Ascending aorta (tissue), 2 donors: Measurements from ENCODE around the gene PRKD1. TPM values are rescaled to one million over a fixed set of nuclear protein-coding genes. Genes with fewer than 3 reads are reported as not detected.

Experiments used
- DNase-seq, 2 donors: peaks; one replicate each; pipeline ENCODE4 v3.0.0-alpha.2; 2019; ENCODE audit warnings: low spot score in 2 of 2
- H3K27ac ChIP-seq, 2 donors: fragments of 200-600 bp; sonication (generic); one replicate each; pipeline ENCODE4 v1.5.1; 2016 to 2017; ENCODE audit warnings: mild to moderate bottlenecking in 1 of 2
- H3K27me3 ChIP-seq: fragments of 200-600 bp; sonication (generic); one replicate; pipeline ENCODE4 v1.5.1; 2017
- H3K36me3 ChIP-seq, 2 donors: fragments of 200-600 bp; sonication (generic); one replicate each; pipeline ENCODE4 v1.5.1; 2016
- H3K4me1 ChIP-seq, 2 donors: fragments of 200-600 bp; sonication (generic); one replicate each; pipeline ENCODE4 v1.5.1; 2016 to 2017; ENCODE audit warnings: mild to moderate bottlenecking in 1 of 2
- H3K4me3 ChIP-seq, 2 donors: fragments of 200-600 bp; sonication (generic); one replicate each; pipeline ENCODE4 v1.5.1; 2016 to 2017; ENCODE audit warnings: mild to moderate bottlenecking in 1 of 2
- H3K9me3 ChIP-seq, 2 donors: fragments of 200-600 bp; sonication (generic); one replicate each; pipeline ENCODE4 v1.5.1; 2016
- intact Hi-C: fragments of 100-400 bp; cut with DNase I; formaldehyde crosslinking; loops from one replicate; pipeline ENCODE4 v1.15.1; 2023
- total RNA-seq: library from RNA; depleted of rRNA; stranded (reverse); fragments of >200 nt; gene quantifications from one replicate; pipeline ENCODE4 v1.1.0, GENCODE V29; 2016
- TF ChIP-seq, protein P1 (sequence below), 3 experiments: fragments of 200-600 bp in 2 of 3; fragments of 450-650 bp in 1 of 3; sonication (generic) in 2 of 3; IDR thresholded peaks; one replicate each; pipeline ENCODE4 v1.5.1; 2016 to 2019; ENCODE audit warnings: antibody characterized with exemption in 3 of 3, mild to moderate bottlenecking in 1 of 3, moderate library complexity in 1 of 3

The PRKD1 gene
- total RNA-seq, 1 donor from 2014 or later: 34.6 TPM

DNA sequence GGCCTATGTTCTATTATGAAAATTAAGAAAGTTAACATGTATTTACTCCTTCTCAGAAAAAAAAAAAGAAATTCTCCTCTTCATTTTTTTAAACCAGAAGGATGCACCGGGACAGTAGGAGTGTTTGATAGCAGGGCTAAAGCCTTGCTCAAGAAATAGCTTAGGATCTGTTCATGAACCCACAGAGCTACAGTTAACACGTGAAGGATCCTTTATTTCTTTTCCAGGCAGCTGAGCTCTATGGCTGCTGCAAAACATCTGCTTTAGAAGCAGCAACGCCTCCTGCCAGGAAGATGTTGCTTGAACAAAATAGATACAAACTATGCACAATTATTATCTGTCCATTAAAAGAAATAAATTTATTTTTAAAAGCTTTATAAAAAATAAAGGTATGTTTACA is 254.8 kb downstream of the PRKD1 start:
- H3K27ac ChIP-seq: no peak overlapping the region
- no peaks in the 10 kb centered on the region for H3K27me3 ChIP-seq
- no peaks in the 10 kb centered on the region for H3K36me3 ChIP-seq
- H3K4me3 ChIP-seq: no peak overlapping the region
- intact Hi-C loops: no loop called here
- no peak for DNase-seq
- peaks cover 0 to 15% of the 10 kb centered on the region in 2 donors for H3K4me1 ChIP-seq
- TF ChIP-seq, protein P1, sequence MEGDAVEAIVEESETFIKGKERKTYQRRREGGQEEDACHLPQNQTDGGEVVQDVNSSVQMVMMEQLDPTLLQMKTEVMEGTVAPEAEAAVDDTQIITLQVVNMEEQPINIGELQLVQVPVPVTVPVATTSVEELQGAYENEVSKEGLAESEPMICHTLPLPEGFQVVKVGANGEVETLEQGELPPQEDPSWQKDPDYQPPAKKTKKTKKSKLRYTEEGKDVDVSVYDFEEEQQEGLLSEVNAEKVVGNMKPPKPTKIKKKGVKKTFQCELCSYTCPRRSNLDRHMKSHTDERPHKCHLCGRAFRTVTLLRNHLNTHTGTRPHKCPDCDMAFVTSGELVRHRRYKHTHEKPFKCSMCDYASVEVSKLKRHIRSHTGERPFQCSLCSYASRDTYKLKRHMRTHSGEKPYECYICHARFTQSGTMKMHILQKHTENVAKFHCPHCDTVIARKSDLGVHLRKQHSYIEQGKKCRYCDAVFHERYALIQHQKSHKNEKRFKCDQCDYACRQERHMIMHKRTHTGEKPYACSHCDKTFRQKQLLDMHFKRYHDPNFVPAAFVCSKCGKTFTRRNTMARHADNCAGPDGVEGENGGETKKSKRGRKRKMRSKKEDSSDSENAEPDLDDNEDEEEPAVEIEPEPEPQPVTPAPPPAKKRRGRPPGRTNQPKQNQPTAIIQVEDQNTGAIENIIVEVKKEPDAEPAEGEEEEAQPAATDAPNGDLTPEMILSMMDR (IDR thresholded peaks at IDR 0.05): no peak
- H3K9me3 ChIP-seq: no peaks in the 10 kb centered on the region

DNA sequence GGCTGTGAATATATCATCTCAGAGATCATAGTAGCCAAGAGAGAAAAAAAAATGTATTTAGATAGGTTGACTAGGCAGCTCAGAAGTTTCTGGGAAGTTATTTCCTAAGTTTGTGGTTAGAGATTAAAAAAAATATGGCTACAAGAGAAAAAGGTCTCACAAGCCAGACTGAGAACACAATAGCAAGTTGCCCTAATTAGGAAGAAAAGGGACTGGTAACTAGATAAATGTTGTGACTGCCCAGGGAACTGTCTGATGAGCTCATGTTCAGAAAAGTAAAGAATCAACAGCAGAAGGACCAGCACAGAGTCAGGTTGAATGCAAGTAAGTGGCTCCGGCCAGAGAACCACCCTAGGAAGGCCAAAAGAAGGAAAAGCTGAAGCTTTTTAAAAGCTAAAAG is 256.6 kb downstream of the PRKD1 start:
- TF ChIP-seq, protein P1 (IDR thresholded peaks at IDR 0.05): no peak
- Histone ChIP-seq H3K9me3 (no peaks in the 10 kb centered on the region), H3K4me3 (no peak overlapping the region), H3K36me3 (no peaks in the 10 kb centered on the region), H3K4me1 (peaks cover 0 to 15% of the 10 kb centered on the region in 2 donors), H3K27ac (peak overlapping the region; percentile 75 to 76), H3K27me3 (no peaks in the 10 kb centered on the region)
- DNase-seq: no peak
- intact Hi-C loops: no loop called here

DNA sequence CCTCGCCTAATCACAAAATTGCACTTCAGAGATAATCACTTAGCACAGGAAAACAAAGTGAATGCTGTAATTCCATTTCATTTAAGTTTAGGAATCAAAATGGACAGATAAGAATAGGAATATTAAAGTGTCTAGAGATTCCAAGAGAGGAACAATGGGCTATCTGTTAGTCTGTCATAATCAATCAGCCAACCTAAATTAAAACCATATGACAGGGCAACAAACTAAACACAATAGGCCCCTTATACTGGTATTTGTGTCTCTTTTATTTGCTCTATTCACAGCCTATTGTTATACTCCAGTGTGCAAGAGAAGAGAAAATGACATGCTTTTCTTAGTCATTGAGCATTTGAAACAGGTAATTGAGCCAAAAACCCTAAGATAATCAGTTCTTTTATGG is 259.4 kb downstream of the PRKD1 start:
- no peaks in the 10 kb centered on the region for H3K27me3 ChIP-seq
- H3K4me3 ChIP-seq: no peak overlapping the region
- no peaks in the 10 kb centered on the region for H3K9me3 ChIP-seq
- H3K27ac ChIP-seq: no peak overlapping the region
- H3K36me3 ChIP-seq: peaks cover 0 to 15% of the 10 kb centered on the region in 2 donors
- peaks cover 0 to 17% of the 10 kb centered on the region in 2 donors for H3K4me1 ChIP-seq
- DNase-seq: no peak
- TF ChIP-seq, protein P1 (IDR thresholded peaks at IDR 0.05): no peak
- intact Hi-C loops: no loop called here

DNA sequence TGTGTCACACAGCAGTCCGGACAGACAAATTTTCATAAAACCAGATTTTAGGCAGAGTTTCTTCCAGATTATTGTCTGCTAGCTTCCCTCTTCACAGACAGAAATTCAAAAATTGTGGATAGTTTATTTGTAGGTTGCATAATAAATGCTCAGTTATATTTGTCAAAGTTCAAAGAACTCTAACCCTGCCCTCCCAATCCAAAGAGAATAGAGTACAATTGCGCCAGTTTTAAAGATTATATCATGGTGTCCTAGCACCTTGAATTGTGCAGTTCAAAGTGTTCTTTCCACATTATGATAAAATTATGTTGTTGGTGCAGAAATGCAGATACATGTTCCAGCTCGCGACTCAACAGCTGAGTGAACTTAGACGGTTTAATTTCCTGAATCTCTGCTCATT is 263.1 kb downstream of the PRKD1 start:
- DNase-seq: no peak
- H3K4me1 ChIP-seq: peaks cover 0 to 3% of the 10 kb centered on the region in 2 donors
- intact Hi-C loops: no loop called here

DNA sequence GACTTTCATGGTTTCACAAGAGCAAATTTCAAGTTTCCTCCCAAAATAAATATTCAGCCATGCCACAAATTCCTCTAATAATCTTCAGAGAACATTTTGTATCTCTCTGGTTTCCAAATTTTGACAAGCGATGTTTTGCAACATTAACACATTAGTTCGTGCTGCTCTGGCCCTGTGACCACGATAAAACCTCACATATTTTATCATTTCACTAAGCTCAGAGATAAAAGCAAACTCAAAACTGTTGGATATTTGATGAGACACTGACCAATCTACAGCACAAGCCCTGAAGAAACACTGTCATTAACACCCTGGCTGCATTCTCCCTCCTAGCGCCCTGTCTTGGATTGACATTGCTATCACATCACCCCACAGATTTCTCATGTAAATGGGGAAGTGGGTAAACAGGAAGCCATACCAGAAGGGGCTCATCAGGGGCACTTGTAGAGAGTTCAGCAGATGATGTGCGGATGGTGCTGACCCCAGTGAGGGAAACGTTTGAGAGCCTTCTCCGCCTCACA is 264.3 kb downstream of the PRKD1 start:
- Histone ChIP-seq H3K27me3 (no peaks in the 10 kb centered on the region), H3K27ac (no peak overlapping the region), H3K4me1 (peaks cover 0 to 3% of the 10 kb centered on the region in 2 donors), H3K4me3 (no peak overlapping the region), H3K9me3 (no peaks in the 10 kb centered on the region), H3K36me3 (peaks cover 0 to 15% of the 10 kb centered on the region in 2 donors)
- intact Hi-C loops: no loop called here
- DNase-seq: no peak
- TF ChIP-seq, protein P1 (IDR thresholded peaks at IDR 0.05): no peak

More for the DNA sequence above, 263.1 kb downstream of the PRKD1 start:
- Histone ChIP-seq H3K27ac (no peak overlapping the region), H3K9me3 (no peaks in the 10 kb centered on the region), H3K4me3 (no peak overlapping the region), H3K27me3 (no peaks in the 10 kb centered on the region), H3K36me3 (peaks cover 0 to 15% of the 10 kb centered on the region in 2 donors)
- TF ChIP-seq, protein P1 (IDR thresholded peaks at IDR 0.05): no peak
